GM12878 (cell line): Measurements from ENCODE around the gene DENND6B.

Source experiments
- EP300 ChIP-seq, 2 experiments: fragments of 150-350 bp in 1 of 2; IDR thresholded peaks; 2 replicates each; pipeline ENCODE4 v1.6.1; 2011 to 2012; ENCODE audit warnings: low read depth in 2 of 2, low read length in 2 of 2, borderline replicate concordance in 1 of 2, improper control_type of control experiment in 1 of 2, inconsistent platforms in 1 of 2; ENCODE audit not compliant: control insufficient read depth in 1 of 2
- EZH2 ChIP-seq: IDR thresholded peaks from 2 replicates; pipeline ENCODE4 v1.6.1; 2012; ENCODE audit warnings: low read depth, mild to moderate bottlenecking, control low read depth, inconsistent platforms, low read length, borderline replicate concordance; ENCODE audit not compliant: control insufficient read depth
- JUND ChIP-seq: IDR thresholded peaks from 2 replicates; pipeline ENCODE4 v1.6.1; 2012; ENCODE audit warnings: low read depth, mild to moderate bottlenecking, low read length, improper control_type of control experiment, moderate library complexity
- MEF2A ChIP-seq: IDR thresholded peaks from 2 replicates; pipeline ENCODE4 v1.6.1; 2011; ENCODE audit warnings: low read depth, mild to moderate bottlenecking, low read length, moderate library complexity; ENCODE audit not compliant: insufficient read depth
- POLR2A ChIP-seq: IDR thresholded peaks from 2 replicates; pipeline ENCODE4 v1.6.1; 2011; ENCODE audit warnings: low read depth, mild to moderate bottlenecking, low read length
- RCOR1 ChIP-seq: conservative IDR thresholded peaks from 2 replicates; pipeline ENCODE4 v1.6.1; 2012; ENCODE audit warnings: low read depth, low read length, improper control_type of control experiment
- SRF ChIP-seq, 2 experiments: IDR thresholded peaks; 2 replicates each; pipeline ENCODE4 v1.6.1; 2011; ENCODE audit warnings: low read depth in 2 of 2, low read length in 2 of 2, mild to moderate bottlenecking in 1 of 2, moderate library complexity in 1 of 2
- TARDBP ChIP-seq: IDR thresholded peaks from 2 replicates; pipeline ENCODE4 v1.6.1; 2016; ENCODE audit warnings: borderline replicate concordance
- TCF12 ChIP-seq: IDR thresholded peaks from 2 replicates; pipeline ENCODE4 v1.6.1; 2011; ENCODE audit warnings: low read depth, mild to moderate bottlenecking, low read length
- TF ChIP-seq, protein P1 (sequence below), 3 experiments: IDR thresholded peaks in 2 of 3; conservative IDR thresholded peaks in 1 of 3; 2 replicates each; pipeline ENCODE4 v1.5.1; 2011; ENCODE audit warnings: low read depth in 3 of 3, low read length in 3 of 3, mild to moderate bottlenecking in 3 of 3, control low read depth in 2 of 3, moderate library complexity in 2 of 3, inconsistent platforms in 1 of 3, mixed read lengths in 1 of 3; ENCODE audit not compliant: control insufficient read depth in 2 of 3, insufficient read depth in 1 of 3; ENCODE audit errors: extremely low read depth in 1 of 3

DNA sequence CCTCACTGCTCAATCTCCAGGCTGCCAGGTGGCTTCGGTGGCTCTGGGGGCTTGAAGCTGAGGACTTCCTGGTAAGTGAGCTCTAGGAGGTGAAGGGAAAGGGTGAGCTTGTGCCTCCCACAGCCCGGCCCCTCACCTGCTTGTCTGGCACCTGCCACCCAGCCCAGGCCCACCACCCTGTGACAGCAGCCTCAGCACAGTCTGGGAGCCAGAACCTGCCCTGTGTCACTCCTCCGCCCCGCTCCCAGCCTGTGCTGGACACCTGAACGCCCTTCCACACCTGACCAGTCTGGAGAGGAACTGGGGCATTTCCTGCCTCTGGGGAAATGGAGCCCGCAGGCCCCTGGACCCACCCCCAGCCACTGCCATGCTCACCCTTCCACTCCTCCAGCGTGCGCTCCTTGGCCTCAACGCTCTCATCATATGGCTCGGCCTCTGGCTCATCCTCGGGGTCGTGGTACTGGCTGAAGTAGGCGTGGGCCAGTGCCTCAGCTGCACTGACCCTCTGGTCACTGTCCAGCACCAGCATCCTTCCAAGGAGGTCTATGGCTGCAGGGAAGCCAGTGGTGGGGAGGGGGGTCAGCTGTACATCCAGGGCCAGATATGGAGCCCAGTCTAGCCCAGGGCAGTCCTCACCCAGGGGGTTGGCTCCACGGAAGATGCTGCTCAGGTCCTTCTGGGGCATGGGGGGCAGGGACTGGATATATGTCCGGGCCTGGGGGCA is 61.7 kb downstream of the DENND6B start:
- TF ChIP-seq POLR2A (no peak), EZH2 (no peak), SRF (IDR thresholded peaks at IDR 0.05; ENCODE audit: low read depth in 2 of 2, low read length in 2 of 2) (no peak), TCF12 (no peak), MEF2A (no peak), RCOR1 (no peak), JUND (no peak), TARDBP (no peak), EP300 (IDR thresholded peaks at IDR 0.05; ENCODE audit: borderline replicate concordance in 1 of 2, control insufficient read depth in 1 of 2, low read depth in 2 of 2, low read length in 2 of 2) (no peak)
- TF ChIP-seq, protein P1, sequence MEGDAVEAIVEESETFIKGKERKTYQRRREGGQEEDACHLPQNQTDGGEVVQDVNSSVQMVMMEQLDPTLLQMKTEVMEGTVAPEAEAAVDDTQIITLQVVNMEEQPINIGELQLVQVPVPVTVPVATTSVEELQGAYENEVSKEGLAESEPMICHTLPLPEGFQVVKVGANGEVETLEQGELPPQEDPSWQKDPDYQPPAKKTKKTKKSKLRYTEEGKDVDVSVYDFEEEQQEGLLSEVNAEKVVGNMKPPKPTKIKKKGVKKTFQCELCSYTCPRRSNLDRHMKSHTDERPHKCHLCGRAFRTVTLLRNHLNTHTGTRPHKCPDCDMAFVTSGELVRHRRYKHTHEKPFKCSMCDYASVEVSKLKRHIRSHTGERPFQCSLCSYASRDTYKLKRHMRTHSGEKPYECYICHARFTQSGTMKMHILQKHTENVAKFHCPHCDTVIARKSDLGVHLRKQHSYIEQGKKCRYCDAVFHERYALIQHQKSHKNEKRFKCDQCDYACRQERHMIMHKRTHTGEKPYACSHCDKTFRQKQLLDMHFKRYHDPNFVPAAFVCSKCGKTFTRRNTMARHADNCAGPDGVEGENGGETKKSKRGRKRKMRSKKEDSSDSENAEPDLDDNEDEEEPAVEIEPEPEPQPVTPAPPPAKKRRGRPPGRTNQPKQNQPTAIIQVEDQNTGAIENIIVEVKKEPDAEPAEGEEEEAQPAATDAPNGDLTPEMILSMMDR (IDR thresholded peaks at IDR 0.05 in 2 of 3, conservative IDR thresholded peaks at IDR 0.05 in 1 of 3; ENCODE audit: control insufficient read depth in 2 of 3, extremely low read depth in 1 of 3, insufficient read depth in 1 of 3, low read depth in 3 of 3, low read length in 3 of 3): no peak
